ENCODE results near the gene CCDC85C.

Gene CCDC85C

GRCh38 chr14:99467336-99468078 is 136.5 kb downstream of the CCDC85C start:
- no peak for DNase-seq

- no peak for DNase-seq
Measured at GRCh38 chr14:99466758-99467157, 137.2 kb downstream of the CCDC85C start.

- DNase-seq, result no peak
Measured at GRCh38 chr14:99465288-99465687, 138.7 kb downstream of the CCDC85C start.

- no peak for DNase-seq
Measured at GRCh38 chr14:99463974-99464373, 140.0 kb downstream of the CCDC85C start.

GRCh38 chr14:99462210-99462609 is 141.8 kb downstream of the CCDC85C start:
- no peak for DNase-seq

- DNase-seq, result no peak
Measured at GRCh38 chr14:99461411-99462085, 142.5 kb downstream of the CCDC85C start.

- no peak for DNase-seq
Measured at GRCh38 chr14:99460793-99461192, 143.2 kb downstream of the CCDC85C start.

GRCh38 chr14:99459481-99460100 is 144.4 kb downstream of the CCDC85C start:
- no peak for DNase-seq

GRCh38 chr14:99454246-99454645 is 149.8 kb downstream of the CCDC85C start:
- DNase-seq, result no peak

- DNase-seq, result no peak
Measured at GRCh38 chr14:99452968-99453367, 151.0 kb downstream of the CCDC85C start.

GRCh38 chr14:99451234-99451633 is 152.8 kb downstream of the CCDC85C start:
- DNase-seq, result no peak

- no peak for DNase-seq
Measured at GRCh38 chr14:99450266-99450665, 153.7 kb downstream of the CCDC85C start.
